ENCODE data around the gene ATP1A1.

GRCh38 chr1:116407033-116407432, 34.0 kb downstream of the ATP1A1 start:
- TF ChIP-seq CTCF (IDR thresholded peaks at IDR 0.05) (no peak), EP300 (IDR thresholded peaks at IDR 0.05) (no peak)

Data from suprapubic skin (tissue), 3 donors.